HG03175 (cell line): ENCODE results near the gene SUMO4.

ENCODE experiments used
- ATAC-seq: cut with Tn5 transposase; IDR thresholded peaks from one replicate; pipeline ENCODE4 v1.9.1; 2021; ENCODE audit warnings: mild to moderate bottlenecking, moderate library complexity; ENCODE audit not compliant: unreplicated experiment

Gene SUMO4

DNA sequence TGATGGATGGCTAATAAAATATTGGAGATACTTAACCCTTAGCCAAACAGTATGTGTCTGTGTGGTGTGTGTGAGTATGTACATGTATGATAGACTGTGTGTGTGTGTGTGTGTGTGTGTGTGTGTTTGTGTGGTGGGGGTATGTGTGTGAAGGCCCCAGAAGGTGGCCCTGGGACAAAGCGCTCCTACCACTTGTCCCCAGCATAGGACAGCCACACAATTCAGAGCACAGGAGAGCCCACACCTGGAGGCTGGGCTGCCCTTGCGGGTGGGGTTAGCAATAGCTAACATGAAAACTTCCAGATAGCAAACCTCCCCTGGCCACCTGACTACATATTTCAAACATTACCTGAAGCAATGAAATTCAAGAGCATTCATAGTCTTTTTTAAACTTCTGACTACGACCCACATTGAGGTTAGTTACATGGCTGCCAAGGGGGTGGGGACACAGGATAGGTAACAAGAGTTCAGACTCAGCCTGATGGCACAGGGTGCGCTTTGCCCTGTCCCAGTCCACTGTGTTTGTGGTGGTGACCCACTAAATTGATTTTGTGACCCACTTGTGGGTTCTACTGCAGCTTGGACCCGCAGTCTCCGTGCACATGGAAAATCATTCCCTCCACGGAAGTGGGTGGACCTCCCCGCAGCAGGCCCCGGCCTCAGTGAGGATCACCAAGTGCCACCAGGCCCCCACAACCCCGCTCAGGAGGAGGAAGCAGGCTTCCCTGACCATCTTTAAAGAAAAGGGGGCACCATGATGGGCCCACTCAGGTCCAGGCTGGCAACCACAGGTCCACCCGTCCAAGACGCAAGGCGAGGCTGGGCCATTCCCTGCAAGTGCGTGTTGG, 50.0 kb downstream of the SUMO4 start:
- ATAC-seq: no peak
